Renal pelvis (tissue), 4 donors: Measurements from ENCODE around the gene DRC3. TPM values are rescaled to one million over a fixed set of nuclear protein-coding genes. Genes with fewer than 3 reads are reported as not detected.

Source experiments
- DNase-seq: peaks from one replicate; pipeline ENCODE4 v3.0.0-alpha.2; 2013
- polyA plus RNA-seq, 3 donors: library from polyadenylated mRNA; unstranded; fragments of 120-200 nt; gene quantifications; one replicate each; pipeline ENCODE4 v1.2.1, GENCODE V29; 2013; ENCODE audit not compliant: insufficient read length in 3 of 3

DRC3 gene
- polyA plus RNA-seq, 3 donors, result 12.9 to 25.4 (median 20.6) TPM

GRCh38 chr17:17965152-17965721 is 7.4 kb upstream of the DRC3 start:
- no peak for DNase-seq

DNA sequence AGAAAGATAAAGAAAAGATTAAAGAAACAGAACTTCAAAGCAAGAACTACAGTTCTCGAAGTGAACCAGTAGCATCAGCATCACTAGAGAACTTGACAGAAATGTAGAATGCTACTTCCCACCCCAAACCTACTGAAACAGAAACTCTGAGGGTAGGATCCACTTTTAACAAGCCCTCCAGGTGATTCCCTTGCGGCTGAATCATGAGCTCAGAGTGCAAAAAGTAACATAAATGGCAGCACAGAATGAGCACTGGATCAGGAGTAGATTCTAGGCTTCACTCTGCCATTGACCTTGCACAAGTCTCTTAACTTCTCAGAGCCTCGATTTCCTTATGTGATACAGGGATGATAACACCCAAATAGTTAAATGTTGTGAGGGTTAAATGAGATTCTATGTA is 6.3 kb upstream of the DRC3 start:
- DNase-seq, result no peak

DNA sequence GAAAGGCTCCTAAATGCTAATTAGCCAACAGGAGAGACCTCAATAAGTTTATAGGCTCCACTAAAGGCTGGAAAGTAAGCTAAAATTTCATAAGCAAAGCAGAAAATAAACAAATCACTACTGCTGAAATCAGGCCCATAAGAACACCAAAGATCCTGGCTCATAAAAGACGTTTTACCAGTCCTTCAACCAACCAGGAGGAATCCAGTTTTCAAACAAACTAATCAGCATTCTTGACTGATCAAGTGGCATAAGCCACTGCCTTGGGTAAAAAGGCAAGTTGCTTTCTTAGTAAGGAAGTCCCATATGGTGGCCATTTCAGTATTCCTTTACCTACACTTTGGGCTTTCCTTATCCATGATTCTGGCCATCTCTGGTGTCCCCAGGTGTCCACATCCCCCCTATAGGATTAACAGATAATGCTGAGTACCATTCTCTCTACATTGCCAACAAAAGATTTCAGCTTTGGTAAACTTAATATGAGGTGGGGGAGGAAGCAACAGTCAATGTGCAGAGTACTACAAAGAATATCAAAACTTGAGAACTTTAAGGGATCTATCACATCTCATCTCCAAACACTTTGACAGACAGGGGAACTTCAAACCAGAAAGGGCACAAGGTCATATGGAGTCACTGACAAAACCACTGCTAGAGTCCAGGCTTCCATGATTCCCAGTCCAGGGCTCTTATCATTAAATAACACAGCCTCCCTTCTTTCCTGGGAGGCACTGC is 1.8 kb upstream of the DRC3 start:
- DNase-seq, result no peak

DNA sequence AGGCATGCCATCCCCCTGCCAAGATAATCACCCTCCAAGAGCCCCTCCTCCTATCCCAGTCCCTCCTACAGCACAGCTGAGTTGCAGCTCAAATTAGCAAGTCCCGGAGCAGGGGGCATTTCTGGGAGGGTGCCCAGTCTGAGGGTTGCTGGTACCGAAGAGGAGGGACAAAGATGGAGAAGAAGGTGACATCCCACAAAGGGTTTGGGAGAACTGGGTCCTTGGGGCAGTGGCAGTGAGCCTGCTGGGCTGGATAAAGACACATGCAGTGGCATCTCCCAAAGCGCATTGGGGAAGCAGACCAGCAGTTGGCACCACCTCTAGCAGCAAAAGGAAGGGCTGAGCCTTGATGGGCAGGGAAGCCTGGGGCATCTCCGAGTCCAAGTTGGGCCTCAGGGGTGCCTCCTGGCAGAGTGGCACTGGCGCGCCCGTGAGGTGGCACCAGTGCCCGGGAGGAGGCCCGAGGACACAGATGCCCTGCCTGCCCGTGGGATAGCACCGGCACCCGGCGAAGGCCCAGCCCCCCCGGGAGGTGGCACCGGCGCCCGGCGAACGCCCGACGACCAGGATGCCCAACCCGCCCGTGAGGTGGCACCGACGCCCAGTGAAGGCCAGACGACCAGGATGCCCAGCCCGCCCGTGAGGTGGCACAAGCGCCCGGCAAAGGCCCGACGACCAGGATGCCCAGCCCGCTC is 1.1 kb upstream of the DRC3 start:
- DNase-seq, result no peak

DNA sequence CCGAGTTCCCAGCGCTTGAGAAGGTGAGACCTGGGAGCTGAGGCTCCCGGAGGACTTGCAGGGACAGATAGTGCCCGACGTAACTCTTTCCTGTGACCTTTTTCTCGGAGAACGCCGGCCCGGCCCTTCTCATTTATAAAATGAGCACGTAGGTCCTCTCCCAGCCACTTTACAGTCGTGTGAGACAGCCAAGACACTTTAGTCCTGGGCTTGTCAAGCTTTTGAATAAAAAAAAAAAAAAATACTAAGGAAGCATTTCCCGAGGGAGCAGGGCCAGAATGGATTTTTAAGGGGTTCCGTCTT is 241 bp downstream of the DRC3 start:
- no peak for DNase-seq

- DNase-seq, result no peak
Observed at GRCh38 chr17:17975436-17975835, 2.8 kb downstream of the DRC3 start.

DNA sequence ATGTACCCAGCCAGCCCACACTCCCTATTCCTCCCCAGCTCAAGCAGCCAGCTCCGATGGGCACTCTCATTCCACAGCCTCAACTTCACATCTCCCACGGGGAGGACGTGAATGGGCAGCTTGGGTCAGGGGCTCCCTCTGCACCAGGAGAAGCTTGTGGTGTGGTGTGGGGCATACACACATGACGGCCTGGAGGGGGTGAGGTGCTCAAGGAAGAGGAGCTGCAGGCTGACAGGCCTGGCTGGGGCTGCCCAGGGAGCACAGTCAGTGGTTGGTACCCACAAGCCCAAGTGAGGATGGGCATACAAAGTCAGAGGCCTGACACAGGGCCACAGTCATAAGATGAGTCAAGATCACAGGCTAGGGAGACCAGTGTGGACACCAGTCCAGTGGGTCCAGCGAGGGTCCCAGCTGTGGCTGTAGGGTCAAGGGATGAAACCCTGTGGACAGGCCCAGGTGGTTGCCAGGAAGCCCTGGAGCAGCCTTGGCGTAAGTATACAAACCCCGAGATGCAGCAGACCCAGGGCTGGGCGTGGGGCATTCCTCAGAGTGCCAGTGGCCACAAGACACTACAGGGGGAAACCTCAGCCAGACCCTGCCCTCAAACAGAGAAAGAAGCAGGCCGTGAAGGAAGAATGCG is 4.4 kb downstream of the DRC3 start:
- DNase-seq, result no peak

- DNase-seq, result no peak
Observed at GRCh38 chr17:17978481-17979424, 6.1 kb downstream of the DRC3 start.

- DNase-seq, result no peak
Observed at GRCh38 chr17:17979778-17980177, 7.1 kb downstream of the DRC3 start.

DNA sequence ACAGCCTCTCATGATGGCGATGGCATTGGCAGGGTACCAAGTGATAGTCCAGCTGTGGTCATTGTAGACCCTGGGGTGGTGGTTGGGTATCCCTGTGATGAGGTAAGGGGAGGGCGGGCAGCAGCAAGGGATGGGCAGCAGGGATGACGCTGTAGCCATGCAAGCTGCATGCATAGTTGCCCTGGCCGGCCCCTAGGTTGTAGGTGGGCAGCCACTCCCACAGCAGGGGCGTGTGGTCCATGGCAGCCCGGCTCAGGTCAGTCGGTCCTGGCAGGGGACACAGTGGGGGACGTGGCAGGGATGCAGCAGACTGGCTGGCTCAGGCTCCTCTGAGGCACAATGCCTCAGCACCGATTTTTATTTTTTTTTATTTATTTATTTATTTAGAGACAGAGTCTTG is 8.7 kb downstream of the DRC3 start:
- no peak for DNase-seq

GRCh38 chr17:17982801-17983200 is 10.1 kb downstream of the DRC3 start:
- DNase-seq, result no peak

GRCh38 chr17:17983376-17983775 is 10.7 kb downstream of the DRC3 start:
- DNase-seq, result no peak

GRCh38 chr17:17983776-17984175 is 11.1 kb downstream of the DRC3 start:
- DNase-seq, result no peak

- DNase-seq, result no peak
Observed at GRCh38 chr17:17985153-17985552, 12.5 kb downstream of the DRC3 start.

DNA sequence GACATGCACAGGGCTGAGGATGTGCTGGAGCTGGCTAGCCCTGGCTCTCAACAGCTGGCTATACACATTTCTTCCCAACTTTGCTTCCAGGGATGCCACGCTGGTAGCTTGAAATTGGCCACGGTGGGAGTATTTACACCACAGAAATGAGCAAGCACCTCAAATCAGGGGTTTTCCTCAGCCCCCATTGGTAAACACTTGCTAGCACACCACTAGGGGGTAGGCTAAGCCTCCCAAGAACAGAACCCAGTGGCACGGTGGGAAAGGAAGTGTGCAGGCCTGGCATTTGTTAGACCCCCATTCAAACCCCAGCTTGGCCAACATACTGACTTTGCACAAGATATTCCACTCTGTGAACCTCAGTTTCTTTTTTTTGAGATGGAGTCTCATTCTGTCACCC is 12.9 kb downstream of the DRC3 start:
- DNase-seq, result no peak

- no peak for DNase-seq
Observed at GRCh38 chr17:17987187-17987896, 14.7 kb downstream of the DRC3 start.

DNA sequence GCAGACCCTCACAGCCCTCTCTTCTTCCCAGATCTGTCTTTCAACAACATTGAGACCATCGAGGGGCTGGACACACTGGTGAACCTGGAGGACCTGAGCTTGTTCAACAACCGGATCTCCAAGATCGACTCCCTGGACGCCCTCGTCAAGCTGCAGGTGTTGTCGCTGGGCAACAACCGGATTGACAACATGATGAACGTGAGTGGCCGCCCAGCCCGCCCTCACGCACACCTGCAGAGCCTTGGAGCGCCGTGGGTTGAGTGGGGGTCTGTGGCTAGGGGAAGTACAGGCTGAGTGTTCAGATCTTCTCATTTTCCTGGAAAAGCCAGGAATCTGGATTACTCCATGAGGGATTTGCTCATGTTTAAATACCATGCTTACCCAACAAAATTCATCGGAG is 15.2 kb downstream of the DRC3 start:
- DNase-seq, result no peak

- no peak for DNase-seq
Observed at GRCh38 chr17:17988427-17988945, 15.8 kb downstream of the DRC3 start.

GRCh38 chr17:17989081-17989480 is 16.4 kb downstream of the DRC3 start:
- DNase-seq, result no peak

- no peak for DNase-seq
Observed at GRCh38 chr17:17989618-17990017, 17.0 kb downstream of the DRC3 start.

GRCh38 chr17:17990282-17990681 is 17.6 kb downstream of the DRC3 start:
- no peak for DNase-seq
